Mesothelial cell of epicardium (in vitro differentiated cells): Measurements from ENCODE around the gene HYAL1. TPM values are rescaled to one million over a fixed set of nuclear protein-coding genes. Genes with fewer than 3 reads are reported as not detected.

Source experiments
- DNase-seq, 2 experiments: peaks; one replicate each; pipeline ENCODE4 v3.0.0; 2021; ENCODE audit warnings: low spot score in 2 of 2; ENCODE audit not compliant: unreplicated experiment in 2 of 2
- H3K27ac Mint-ChIP-seq: 2 replicates; pipeline ENCODE4 v1.8.0; 2021; ENCODE audit warnings: mixed read lengths
- H3K27me3 Mint-ChIP-seq: 2 replicates; pipeline ENCODE4 v1.8.0; 2021; ENCODE audit warnings: low read depth, mixed read lengths
- H3K36me3 Mint-ChIP-seq: 2 replicates; pipeline ENCODE4 v1.8.0; 2021; ENCODE audit warnings: mixed read lengths
- H3K4me1 Mint-ChIP-seq: 2 replicates; pipeline ENCODE4 v1.8.0; 2021; ENCODE audit warnings: mixed read lengths
- H3K4me3 Mint-ChIP-seq: 2 replicates; pipeline ENCODE4 v1.8.0; 2021; ENCODE audit warnings: mild to moderate bottlenecking, moderate library complexity, mixed read lengths
- H3K9me3 Mint-ChIP-seq: 2 replicates; pipeline ENCODE4 v1.8.0; 2021; ENCODE audit warnings: mixed read lengths
- CTCF ChIP-seq: fragments of 200-600 bp; sonication (generic); IDR thresholded peaks from one replicate; pipeline ENCODE4 v1.5.0; 2021; ENCODE audit warnings: antibody characterized with exemption; ENCODE audit not compliant: unreplicated experiment
- total RNA-seq: library from RNA; stranded (reverse); gene quantifications from 3 replicates; pipeline ENCODE4 v1.2.1, GENCODE V29; 2021

HYAL1 gene
- total RNA-seq, 1 donor from 2014 or later, result 2.7 TPM

- H3K4me1 Mint-ChIP-seq, result peaks cover 16% of the 10 kb centered on the region
- H3K27me3 Mint-ChIP-seq, result no peaks in the 10 kb centered on the region
- no peak for DNase-seq
- H3K4me3 Mint-ChIP-seq, result no peak overlapping the region
- H3K9me3 Mint-ChIP-seq, result no peaks in the 10 kb centered on the region
- no peak overlapping the region for H3K27ac Mint-ChIP-seq
- peaks cover 6% of the 10 kb centered on the region for H3K36me3 Mint-ChIP-seq
- TF ChIP-seq CTCF, result no peak
Measured at GRCh38 chr3:50304601-50305000, 1.2 kb upstream of the HYAL1 start.

- H3K27ac Mint-ChIP-seq, result peak overlapping the region; percentile 50
- H3K36me3 Mint-ChIP-seq, result no peaks in the 10 kb centered on the region
- no peak for TF ChIP-seq CTCF
- H3K4me1 Mint-ChIP-seq, result peaks cover 26% of the 10 kb centered on the region
- no peak overlapping the region for H3K4me3 Mint-ChIP-seq
- H3K9me3 Mint-ChIP-seq, result no peaks in the 10 kb centered on the region
- H3K27me3 Mint-ChIP-seq, result no peaks in the 10 kb centered on the region
- no peak for DNase-seq
Measured at GRCh38 chr3:50302095-50303012, 1.0 kb downstream of the HYAL1 start.

- no peak for TF ChIP-seq CTCF
- Mint-ChIP-seq H3K27ac (peak overlapping the region; percentile 98), H3K9me3 (no peaks in the 10 kb centered on the region), H3K4me3 (peak overlapping the region; percentile 95), H3K36me3 (no peaks in the 10 kb centered on the region), H3K27me3 (no peaks in the 10 kb centered on the region), H3K4me1 (peaks cover 26% of the 10 kb centered on the region)
- no peak for DNase-seq
Measured at GRCh38 chr3:50300681-50301254, 2.6 kb downstream of the HYAL1 start.

- Mint-ChIP-seq H3K27me3 (no peaks in the 10 kb centered on the region), H3K4me1 (peaks cover 26% of the 10 kb centered on the region), H3K36me3 (no peaks in the 10 kb centered on the region), H3K27ac (peak overlapping the region; percentile 98), H3K4me3 (peak overlapping the region; percentile 95), H3K9me3 (no peaks in the 10 kb centered on the region)
- no peak for DNase-seq
- TF ChIP-seq CTCF, result no peak
Measured at GRCh38 chr3:50299929-50300680, 3.3 kb downstream of the HYAL1 start.

- no peak for DNase-seq
- Mint-ChIP-seq H3K36me3 (no peaks in the 10 kb centered on the region), H3K27ac (peak overlapping the region; percentile 98), H3K4me3 (peak overlapping the region; percentile 95), H3K4me1 (peaks cover 26% of the 10 kb centered on the region), H3K9me3 (no peaks in the 10 kb centered on the region), H3K27me3 (no peaks in the 10 kb centered on the region)
- TF ChIP-seq CTCF, result no peak
Measured at GRCh38 chr3:50299638-50299928, 3.8 kb downstream of the HYAL1 start.
